Measurements from ENCODE around the gene TMEM239.

TMEM239 gene

GRCh38 chr20:2796011-2796660, 20.0 kb upstream of the TMEM239 start:
- TF ChIP-seq TAF1 (IDR thresholded peaks at IDR 0.05; ENCODE audit: low read depth) (no peak), MAX (IDR thresholded peaks at IDR 0.05) (no peak), ZBTB7A (IDR thresholded peaks at IDR 0.05; ENCODE audit: low read depth) (no peak), TEAD4 (IDR thresholded peaks at IDR 0.05) (no peak), FOXM1 (IDR thresholded peaks at IDR 0.05; ENCODE audit: borderline replicate concordance, low read depth) (no peak), EP300 (IDR thresholded peaks at IDR 0.05; ENCODE audit: borderline replicate concordance) (no peak), YY1 (IDR thresholded peaks at IDR 0.05; ENCODE audit: low read depth) (no peak), NFIC (IDR thresholded peaks at IDR 0.05) (no peak), TCF12 (IDR thresholded peaks at IDR 0.05; ENCODE audit: low read depth) (no peak), CREB1 (IDR thresholded peaks at IDR 0.05; ENCODE audit: low read depth) (no peak), EGR1 (IDR thresholded peaks at IDR 0.05) (no peak), REST (IDR thresholded peaks at IDR 0.05; ENCODE audit: low read depth) (no peak), CEBPB (IDR thresholded peaks at IDR 0.05) (no peak), RAD21 (IDR thresholded peaks at IDR 0.05; ENCODE audit: low read depth) (no peak)
- TF ChIP-seq, protein P1, sequence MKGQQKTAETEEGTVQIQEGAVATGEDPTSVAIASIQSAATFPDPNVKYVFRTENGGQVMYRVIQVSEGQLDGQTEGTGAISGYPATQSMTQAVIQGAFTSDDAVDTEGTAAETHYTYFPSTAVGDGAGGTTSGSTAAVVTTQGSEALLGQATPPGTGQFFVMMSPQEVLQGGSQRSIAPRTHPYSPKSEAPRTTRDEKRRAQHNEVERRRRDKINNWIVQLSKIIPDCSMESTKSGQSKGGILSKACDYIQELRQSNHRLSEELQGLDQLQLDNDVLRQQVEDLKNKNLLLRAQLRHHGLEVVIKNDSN (IDR thresholded peaks at IDR 0.05), result no peak

- no peak for TF ChIP-seq FOXM1 (IDR thresholded peaks at IDR 0.05; ENCODE audit: borderline replicate concordance, low read depth)
- TF ChIP-seq REST (IDR thresholded peaks at IDR 0.05; ENCODE audit: low read depth), result no peak
- TF ChIP-seq TEAD4 (IDR thresholded peaks at IDR 0.05), result no peak
- TF ChIP-seq CEBPB (IDR thresholded peaks at IDR 0.05), result no peak
- TF ChIP-seq TAF1 (IDR thresholded peaks at IDR 0.05; ENCODE audit: low read depth), result no peak
These were observed 18.8 kb upstream of the TMEM239 start for GRCh38 chr20:2797136-2797983.

GRCh38 chr20:2798095-2798805, 17.9 kb upstream of the TMEM239 start:
- TF ChIP-seq MAX (IDR thresholded peaks at IDR 0.05) (no peak), FOXM1 (IDR thresholded peaks at IDR 0.05; ENCODE audit: borderline replicate concordance, low read depth) (no peak), REST (IDR thresholded peaks at IDR 0.05; ENCODE audit: low read depth) (no peak), TAF1 (IDR thresholded peaks at IDR 0.05; ENCODE audit: low read depth) (no peak), YY1 (IDR thresholded peaks at IDR 0.05; ENCODE audit: low read depth) (no peak), NFIC (IDR thresholded peaks at IDR 0.05) (no peak), CEBPB (IDR thresholded peaks at IDR 0.05) (no peak), EGR1 (IDR thresholded peaks at IDR 0.05) (no peak), CREB1 (IDR thresholded peaks at IDR 0.05; ENCODE audit: low read depth) (no peak), RAD21 (IDR thresholded peaks at IDR 0.05; ENCODE audit: low read depth) (no peak), TCF12 (IDR thresholded peaks at IDR 0.05; ENCODE audit: low read depth) (no peak), EP300 (IDR thresholded peaks at IDR 0.05; ENCODE audit: borderline replicate concordance) (no peak), TEAD4 (IDR thresholded peaks at IDR 0.05) (no peak), ZBTB7A (IDR thresholded peaks at IDR 0.05; ENCODE audit: low read depth) (no peak)
- TF ChIP-seq, protein P1 (IDR thresholded peaks at IDR 0.05), result no peak

Data from Ishikawa (cell line).